ENCODE data around the gene MSI2. TPM values are rescaled to one million over a fixed set of nuclear protein-coding genes. Genes with fewer than 3 reads are reported as not detected.

MSI2 gene
- total RNA-seq, 1 donor from 2014 or later = 181 TPM

- DNase-seq (ENCODE audit: low spot score) = no peak
- intact Hi-C loops (cut with micrococcal nuclease) = no loop called here
- Mint-ChIP-seq H3K4me1 (ENCODE audit: low read depth) (peaks cover 19% of the 10 kb centered on the region), H3K9me3 (peaks cover 9% of the 10 kb centered on the region), H3K4me3 (ENCODE audit: low read depth) (no peak overlapping the region), H3K27ac (no peak overlapping the region), H3K36me3 (ENCODE audit: low read depth) (peaks cover 52% of the 10 kb centered on the region), H3K27me3 (ENCODE audit: low read depth) (no peaks in the 10 kb centered on the region)
Observed at GRCh38 chr17:57305144-57305728, 48.9 kb downstream of the MSI2 start.

GRCh38 chr17:57305908-57306504, 49.7 kb downstream of the MSI2 start:
- no peak for DNase-seq (ENCODE audit: low spot score)
- Mint-ChIP-seq H3K27ac (peak overlapping the region; percentile 34), H3K4me3 (ENCODE audit: low read depth) (no peak overlapping the region), H3K4me1 (ENCODE audit: low read depth) (peaks cover 22% of the 10 kb centered on the region), H3K36me3 (ENCODE audit: low read depth) (peaks cover 48% of the 10 kb centered on the region), H3K9me3 (peaks cover 1% of the 10 kb centered on the region), H3K27me3 (ENCODE audit: low read depth) (no peaks in the 10 kb centered on the region)
- intact Hi-C loops (cut with micrococcal nuclease) = no loop called here

GRCh38 chr17:57308543-57309186, 52.3 kb downstream of the MSI2 start:
- no peak overlapping the region for H3K4me3 Mint-ChIP-seq (ENCODE audit: low read depth)
- no peaks in the 10 kb centered on the region for H3K27me3 Mint-ChIP-seq (ENCODE audit: low read depth)
- peak overlapping the region; percentile 23 for H3K27ac Mint-ChIP-seq
- H3K36me3 Mint-ChIP-seq (ENCODE audit: low read depth) = peaks cover 36% of the 10 kb centered on the region
- intact Hi-C loops (cut with micrococcal nuclease) = no loop called here
- no peaks in the 10 kb centered on the region for H3K9me3 Mint-ChIP-seq
- DNase-seq (ENCODE audit: low spot score) = no peak
- peaks cover 13% of the 10 kb centered on the region for H3K4me1 Mint-ChIP-seq (ENCODE audit: low read depth)

GRCh38 chr17:57309479-57309878, 53.2 kb downstream of the MSI2 start:
- Mint-ChIP-seq H3K4me1 (ENCODE audit: low read depth) (peaks cover 13% of the 10 kb centered on the region), H3K27ac (no peak overlapping the region), H3K27me3 (ENCODE audit: low read depth) (no peaks in the 10 kb centered on the region), H3K9me3 (no peaks in the 10 kb centered on the region), H3K36me3 (ENCODE audit: low read depth) (peaks cover 36% of the 10 kb centered on the region), H3K4me3 (ENCODE audit: low read depth) (no peak overlapping the region)
- no peak for DNase-seq (ENCODE audit: low spot score)
- intact Hi-C loops (cut with micrococcal nuclease) = no loop called here

GRCh38 chr17:57311281-57312216, 55.2 kb downstream of the MSI2 start:
- intact Hi-C loops (cut with micrococcal nuclease) = no loop called here
- Mint-ChIP-seq H3K27me3 (ENCODE audit: low read depth) (no peaks in the 10 kb centered on the region), H3K4me3 (ENCODE audit: low read depth) (no peak overlapping the region), H3K36me3 (ENCODE audit: low read depth) (peaks cover 30% of the 10 kb centered on the region), H3K27ac (no peak overlapping the region), H3K9me3 (no peaks in the 10 kb centered on the region), H3K4me1 (ENCODE audit: low read depth) (peaks cover 10% of the 10 kb centered on the region)
- no peak for DNase-seq (ENCODE audit: low spot score)

- DNase-seq (ENCODE audit: low spot score) = no peak
- Mint-ChIP-seq H3K27ac (no peak overlapping the region), H3K4me3 (ENCODE audit: low read depth) (no peak overlapping the region), H3K36me3 (ENCODE audit: low read depth) (peaks cover 30% of the 10 kb centered on the region), H3K4me1 (ENCODE audit: low read depth) (peaks cover 10% of the 10 kb centered on the region), H3K27me3 (ENCODE audit: low read depth) (no peaks in the 10 kb centered on the region), H3K9me3 (no peaks in the 10 kb centered on the region)
- intact Hi-C loops (cut with micrococcal nuclease) = no loop called here
Observed at GRCh38 chr17:57312242-57312641, 55.9 kb downstream of the MSI2 start.

- Mint-ChIP-seq H3K9me3 (no peaks in the 10 kb centered on the region), H3K4me1 (ENCODE audit: low read depth) (peaks cover 9% of the 10 kb centered on the region), H3K4me3 (ENCODE audit: low read depth) (no peak overlapping the region), H3K27me3 (ENCODE audit: low read depth) (no peaks in the 10 kb centered on the region), H3K27ac (no peak overlapping the region), H3K36me3 (ENCODE audit: low read depth) (peaks cover 24% of the 10 kb centered on the region)
- no peak for DNase-seq (ENCODE audit: low spot score)
- intact Hi-C loops (cut with micrococcal nuclease) = no loop called here
Observed at GRCh38 chr17:57313097-57313835, 56.9 kb downstream of the MSI2 start.

GRCh38 chr17:57315061-57316015, 59.0 kb downstream of the MSI2 start:
- Mint-ChIP-seq H3K36me3 (ENCODE audit: low read depth) (peaks cover 23% of the 10 kb centered on the region), H3K27me3 (ENCODE audit: low read depth) (no peaks in the 10 kb centered on the region), H3K9me3 (no peaks in the 10 kb centered on the region), H3K4me3 (ENCODE audit: low read depth) (no peak overlapping the region), H3K4me1 (ENCODE audit: low read depth) (peaks cover 8% of the 10 kb centered on the region), H3K27ac (no peak overlapping the region)
- DNase-seq (ENCODE audit: low spot score) = no peak
- intact Hi-C loops (cut with micrococcal nuclease) = no loop called here

- H3K27ac Mint-ChIP-seq = no peak overlapping the region
- peaks cover 3% of the 10 kb centered on the region for H3K4me1 Mint-ChIP-seq (ENCODE audit: low read depth)
- no peaks in the 10 kb centered on the region for H3K27me3 Mint-ChIP-seq (ENCODE audit: low read depth)
- no peak overlapping the region for H3K4me3 Mint-ChIP-seq (ENCODE audit: low read depth)
- DNase-seq (ENCODE audit: low spot score) = no peak
- H3K36me3 Mint-ChIP-seq (ENCODE audit: low read depth) = peaks cover 18% of the 10 kb centered on the region
- intact Hi-C loops (cut with micrococcal nuclease) = no loop called here
- H3K9me3 Mint-ChIP-seq = no peaks in the 10 kb centered on the region
Observed at GRCh38 chr17:57316361-57316760, 60.0 kb downstream of the MSI2 start.

GRCh38 chr17:57317079-57317478, 60.8 kb downstream of the MSI2 start:
- H3K27ac Mint-ChIP-seq = no peak overlapping the region
- peaks cover 17% of the 10 kb centered on the region for H3K36me3 Mint-ChIP-seq (ENCODE audit: low read depth)
- H3K9me3 Mint-ChIP-seq = no peaks in the 10 kb centered on the region
- intact Hi-C loops (cut with micrococcal nuclease) = no loop called here
- no peak for DNase-seq (ENCODE audit: low spot score)
- no peak overlapping the region for H3K4me3 Mint-ChIP-seq (ENCODE audit: low read depth)
- peaks cover 2% of the 10 kb centered on the region for H3K4me1 Mint-ChIP-seq (ENCODE audit: low read depth)
- no peaks in the 10 kb centered on the region for H3K27me3 Mint-ChIP-seq (ENCODE audit: low read depth)

GRCh38 chr17:57318913-57319312, 62.6 kb downstream of the MSI2 start:
- H3K36me3 Mint-ChIP-seq (ENCODE audit: low read depth) = peaks cover 17% of the 10 kb centered on the region
- DNase-seq (ENCODE audit: low spot score) = no peak

More at GRCh38 chr17:57318913-57319312, 62.6 kb downstream of the MSI2 start:
- Mint-ChIP-seq H3K4me3 (ENCODE audit: low read depth) (no peak overlapping the region), H3K27ac (no peak overlapping the region), H3K4me1 (ENCODE audit: low read depth) (peaks cover 2% of the 10 kb centered on the region), H3K27me3 (ENCODE audit: low read depth) (no peaks in the 10 kb centered on the region), H3K9me3 (no peaks in the 10 kb centered on the region)
- intact Hi-C loops (cut with micrococcal nuclease) = no loop called here

Data from activated T-helper 2 cell treated with anti-CD3 and anti-CD28 coated beads, Interferon-gamma antibody, Interleukin-2, Interleukin-4, amounts not matched to agents 10 μg/mL and 5 μg/mL and 100 μg/mL, durations not matched to agents 14 hours and 24 hours and 36 hours (primary cell).